ENCODE results near the gene USH2A.

The USH2A gene

DNA sequence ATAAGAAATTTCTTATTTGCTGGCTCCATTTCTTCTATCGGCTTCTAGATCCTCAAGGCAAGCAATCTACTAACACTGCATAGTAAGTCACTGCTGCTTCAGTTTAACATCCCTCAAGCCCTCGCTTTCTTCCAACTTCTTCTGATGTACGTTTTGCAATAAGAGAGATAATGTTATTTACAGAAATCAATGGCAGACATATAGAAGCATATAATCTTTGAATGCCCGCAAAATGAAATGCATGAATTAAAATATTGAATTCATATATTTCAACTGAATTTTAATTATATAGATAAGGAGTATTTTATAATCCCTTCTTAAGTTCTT lies 712.4 kb downstream of the USH2A start (continued):
- TF ChIP-seq, protein P1, sequence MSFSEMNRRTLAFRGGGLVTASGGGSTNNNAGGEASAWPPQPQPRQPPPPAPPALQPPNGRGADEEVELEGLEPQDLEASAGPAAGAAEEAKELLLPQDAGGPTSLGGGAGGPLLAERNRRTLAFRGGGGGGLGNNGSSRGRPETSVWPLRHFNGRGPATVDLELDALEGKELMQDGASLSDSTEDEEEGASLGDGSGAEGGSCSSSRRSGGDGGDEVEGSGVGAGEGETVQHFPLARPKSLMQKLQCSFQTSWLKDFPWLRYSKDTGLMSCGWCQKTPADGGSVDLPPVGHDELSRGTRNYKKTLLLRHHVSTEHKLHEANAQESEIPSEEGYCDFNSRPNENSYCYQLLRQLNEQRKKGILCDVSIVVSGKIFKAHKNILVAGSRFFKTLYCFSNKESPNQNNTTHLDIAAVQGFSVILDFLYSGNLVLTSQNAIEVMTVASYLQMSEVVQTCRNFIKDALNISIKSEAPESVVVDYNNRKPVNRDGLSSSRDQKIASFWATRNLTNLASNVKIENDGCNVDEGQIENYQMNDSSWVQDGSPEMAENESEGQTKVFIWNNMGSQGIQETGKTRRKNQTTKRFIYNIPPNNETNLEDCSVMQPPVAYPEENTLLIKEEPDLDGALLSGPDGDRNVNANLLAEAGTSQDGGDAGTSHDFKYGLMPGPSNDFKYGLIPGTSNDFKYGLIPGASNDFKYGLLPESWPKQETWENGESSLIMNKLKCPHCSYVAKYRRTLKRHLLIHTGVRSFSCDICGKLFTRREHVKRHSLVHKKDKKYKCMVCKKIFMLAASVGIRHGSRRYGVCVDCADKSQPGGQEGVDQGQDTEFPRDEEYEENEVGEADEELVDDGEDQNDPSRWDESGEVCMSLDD (tag by site-specific recombination; IDR thresholded peaks at IDR 0.05), result no peak
- TF ChIP-seq ZNF768 (tag by site-specific recombination; IDR thresholded peaks at IDR 0.05) (no peak), ZFP69B (tag by site-specific recombination; IDR thresholded peaks at IDR 0.05) (no peak), ZNF558 (tag by site-specific recombination; IDR thresholded peaks at IDR 0.05) (no peak), ZNF544 (tag by site-specific recombination; IDR thresholded peaks at IDR 0.05) (no peak), ZNF174 (tag by site-specific recombination; IDR thresholded peaks at IDR 0.05) (no peak), ZBTB7A (tag by site-specific recombination; IDR thresholded peaks at IDR 0.05; ENCODE audit: low read depth) (no peak)

DNA sequence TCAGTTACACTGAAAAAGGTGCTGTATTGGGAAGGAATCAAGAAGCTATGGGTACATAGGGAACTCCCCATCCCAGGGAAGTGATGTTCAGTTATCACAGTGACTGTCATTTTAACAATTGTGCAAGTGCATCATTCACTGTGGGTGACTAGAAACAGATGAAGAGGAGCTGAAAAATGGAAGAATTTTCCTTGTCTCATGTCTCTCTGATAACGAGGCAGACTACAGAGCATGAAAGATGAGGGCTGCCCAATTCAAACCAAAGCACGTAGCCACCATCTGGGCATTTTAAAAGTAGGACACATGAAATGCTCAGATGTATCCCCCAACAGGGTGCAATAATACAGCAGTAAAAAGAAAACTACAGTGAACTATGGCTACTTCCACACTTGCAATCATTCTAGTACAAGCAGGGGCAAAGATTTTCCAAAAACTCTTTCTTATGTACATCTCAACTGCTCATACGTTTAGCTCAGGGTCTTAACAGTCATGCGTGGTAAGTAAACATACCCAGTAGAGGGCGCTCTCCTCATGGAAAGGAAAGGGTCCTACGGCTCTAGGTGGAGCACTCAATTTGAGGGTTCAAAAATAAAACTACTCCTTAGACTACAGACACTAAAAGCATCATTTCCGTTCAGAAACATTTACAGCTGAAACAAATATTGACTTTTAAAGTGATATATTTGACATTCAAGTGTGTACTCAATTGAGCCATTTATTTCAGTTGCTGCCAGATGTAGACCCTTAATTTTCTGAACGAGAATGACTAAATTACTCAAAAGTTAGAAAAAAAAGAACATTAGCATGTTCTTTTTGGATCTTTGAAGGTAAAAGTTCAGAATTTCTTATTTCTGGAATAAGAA lies 713.0 kb downstream of the USH2A start:
- Histone ChIP-seq H3K27ac (ENCODE audit: extremely low read depth, low read depth, low read length) (no peak overlapping the region), H3K36me3 (ENCODE audit: control insufficient read depth in 2 of 2, insufficient read depth in 1 of 2, low read length in 2 of 2) (no peaks in the 10 kb centered on the region), H3K4me3 (ENCODE audit: low read depth, low read length) (no peak overlapping the region), H3K9me3 (ENCODE audit: control insufficient read depth, insufficient read depth, low read depth, low read length) (no peaks in the 10 kb centered on the region), H3K4me1 (ENCODE audit: control insufficient read depth, insufficient read depth, low read length) (no peaks in the 10 kb centered on the region)
- TF ChIP-seq PRDM1 (tag by site-specific recombination; IDR thresholded peaks at IDR 0.05) (no peak), ZNF654 (tag by site-specific recombination; IDR thresholded peaks at IDR 0.05; ENCODE audit: low read depth) (peak; percentile 66)
- POLR2A ChIA-PET, result no interaction called here
- CTCF ChIA-PET, result interaction anchor here (0.6 to 1.6 kb wide), 29 partner anchors 8 to 1513 kb away, joined by 3 to 9 read pairs (median 3); no protein-coding TSS in a partner anchor

DNA sequence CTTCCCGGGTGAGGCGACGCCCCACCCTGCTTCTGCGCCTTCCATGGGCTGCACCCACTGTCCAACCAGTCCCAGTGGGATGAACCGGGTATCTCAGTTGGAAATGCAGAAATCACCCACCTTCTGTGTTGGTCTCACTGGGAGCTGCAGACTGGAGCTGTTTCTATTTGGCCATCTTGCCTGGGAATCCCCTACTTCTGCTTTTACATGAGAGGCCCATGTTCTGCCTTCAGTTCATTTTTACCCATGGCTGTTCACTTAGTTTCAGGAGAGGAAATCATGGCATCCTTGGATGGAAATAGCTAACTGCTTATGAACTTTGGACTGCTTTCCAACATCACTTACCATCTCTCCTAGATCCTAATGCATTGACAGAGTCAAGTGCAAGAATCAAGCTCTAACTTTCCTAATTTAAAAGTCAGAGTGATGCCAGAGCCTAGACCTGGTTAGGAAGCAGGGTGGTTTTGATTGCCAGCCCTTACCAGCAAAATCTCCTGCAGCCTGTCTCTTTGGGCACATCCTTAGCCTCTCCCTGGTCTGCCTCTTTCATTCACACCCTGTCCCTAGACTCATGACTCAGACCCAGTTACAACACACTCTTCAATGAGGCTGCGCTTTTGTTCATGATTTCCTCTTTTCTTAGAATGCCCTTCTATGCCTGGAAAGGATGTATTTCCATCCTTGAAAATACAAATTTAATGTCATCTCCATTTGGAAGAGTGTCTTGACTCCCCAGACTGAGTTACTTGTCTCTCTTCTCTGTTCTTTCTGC lies 719.0 kb downstream of the USH2A start:
- Histone ChIP-seq H3K36me3 (ENCODE audit: control insufficient read depth in 2 of 2, insufficient read depth in 1 of 2, low read length in 2 of 2) (no peaks in the 10 kb centered on the region), H3K4me1 (ENCODE audit: control insufficient read depth, insufficient read depth, low read length) (no peaks in the 10 kb centered on the region), H3K4me3 (ENCODE audit: low read depth, low read length) (no peak overlapping the region), H3K9me3 (ENCODE audit: control insufficient read depth, insufficient read depth, low read depth, low read length) (no peaks in the 10 kb centered on the region), H3K27ac (ENCODE audit: extremely low read depth, low read depth, low read length) (no peak overlapping the region)
- TF ChIP-seq ZNF654 (tag by site-specific recombination; IDR thresholded peaks at IDR 0.05; ENCODE audit: low read depth), result no peak
- no peak for TF ChIP-seq ZNF416 (tag by site-specific recombination; IDR thresholded peaks at IDR 0.05)
- TF ChIP-seq ZNF146 (tag by site-specific recombination; IDR thresholded peaks at IDR 0.05), result no peak
- no peak for TF ChIP-seq ZNF221 (tag by site-specific recombination; IDR thresholded peaks at IDR 0.05; ENCODE audit: borderline replicate concordance)
- TF ChIP-seq RBAK (tag by site-specific recombination; IDR thresholded peaks at IDR 0.05), result no peak
- no peak for TF ChIP-seq KLF8 (tag by site-specific recombination; IDR thresholded peaks at IDR 0.05)
- TF ChIP-seq ZNF701 (tag by site-specific recombination; IDR thresholded peaks at IDR 0.05), result no peak
- no peak for TF ChIP-seq ZBTB21 (tag by site-specific recombination; IDR thresholded peaks at IDR 0.05)
- TF ChIP-seq ZNF292 (tag by site-specific recombination; IDR thresholded peaks at IDR 0.05; ENCODE audit: borderline replicate concordance, low read depth), result no peak
- TF ChIP-seq ZNF473 (tag by site-specific recombination; IDR thresholded peaks at IDR 0.05), result no peak
- no peak for TF ChIP-seq ZFHX2 (tag by site-specific recombination; conservative IDR thresholded peaks at IDR 0.05)
- TF ChIP-seq, protein P2, sequence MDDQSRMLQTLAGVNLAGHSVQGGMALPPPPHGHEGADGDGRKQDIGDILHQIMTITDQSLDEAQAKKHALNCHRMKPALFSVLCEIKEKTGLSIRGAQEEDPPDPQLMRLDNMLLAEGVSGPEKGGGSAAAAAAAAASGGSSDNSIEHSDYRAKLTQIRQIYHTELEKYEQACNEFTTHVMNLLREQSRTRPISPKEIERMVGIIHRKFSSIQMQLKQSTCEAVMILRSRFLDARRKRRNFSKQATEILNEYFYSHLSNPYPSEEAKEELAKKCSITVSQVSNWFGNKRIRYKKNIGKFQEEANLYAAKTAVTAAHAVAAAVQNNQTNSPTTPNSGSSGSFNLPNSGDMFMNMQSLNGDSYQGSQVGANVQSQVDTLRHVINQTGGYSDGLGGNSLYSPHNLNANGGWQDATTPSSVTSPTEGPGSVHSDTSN (CRISPR knock-in tag; IDR thresholded peaks at IDR 0.05), result no peak
- no peak for TF ChIP-seq ZNF202 (tag by site-specific recombination; IDR thresholded peaks at IDR 0.05; ENCODE audit: borderline replicate concordance)
- CTCF ChIA-PET, result no interaction called here
- POLR2A ChIA-PET, result interaction anchor here (0.7 kb wide), 1 partner anchor 210 kb away, joined by 5 read pairs; no protein-coding TSS in a partner anchor

Data from HEK293 (cell line).